Measurements from ENCODE around the gene EIF5A2. TPM values are rescaled to one million over a fixed set of nuclear protein-coding genes. Genes with fewer than 3 reads are reported as not detected.

The EIF5A2 gene
- total RNA-seq (10 to 100 TPM; 17.1 to 17.7 TPM), polyA plus RNA-seq (10 to 100 TPM in 1 of 2 donors, 1 to 10 TPM in 1; 3.9 to 22.4 TPM)
- long read RNA-seq, donor 1, full-length matches to known transcripts: 16 of 20 reads
- long read RNA-seq, donor 1, partial matches to known transcripts: 0 of 20 reads
- long read RNA-seq, donor 1, other reads (novel, unspliced or antisense): 4 of 20 reads
- long read RNA-seq, donor 2, full-length matches to known transcripts: 6 of 8 reads
- long read RNA-seq, donor 2, partial matches to known transcripts: 2 of 8 reads
- long read RNA-seq, donor 2, other reads (novel, unspliced or antisense): 0 of 8 reads

- ATAC-seq (ENCODE audit: low FRiP score) (peak; percentile 97), DNase-seq (peak; percentile 98 to 99)
- Histone ChIP-seq H3K4me1 (ENCODE audit: control insufficient read depth in 1 of 2, insufficient read depth in 2 of 2, low read length in 2 of 2) (no peaks in the 10 kb centered on the region), H3K4me3 (ENCODE audit: low read length in 2 of 2) (peak within 1 kb of the TSS; percentile 23 to 97), H3K9me3 (ENCODE audit: control insufficient read depth, low read length) (peaks cover 1% of the 10 kb centered on the region), H3K27ac (ENCODE audit: low read depth in 1 of 2, low read length in 2 of 2) (peak within 1 kb of the TSS in 1 of 2 donors; percentile 21), H3K36me3 (ENCODE audit: control insufficient read depth in 1 of 2, insufficient read depth in 2 of 2, low read length in 1 of 2) (no peaks in the 10 kb centered on the region), H3K27me3 (ENCODE audit: control insufficient read depth in 1 of 2, insufficient read depth in 2 of 2, low read length in 1 of 2) (no peaks in the 10 kb centered on the region)
- WGBS, 2 donors: 9 to 11% methylated on average over 64 to 73 of the region's 73 CpGs
- intact Hi-C loops (cut with DNase I): loop anchor here in 1 of 2 donors (5.0 kb wide), 1 partner anchor 36 kb away; the partner anchor contains the start of gene RPL22L1
Observed at GRCh38 chr3:170908235-170909116, at the start of gene EIF5A2. Gene EIF5A2, minus strand, starts transcription at chr3:170908637. Its CDS starts 831 bp downstream, at chr3:170907806.

- no peaks in the 10 kb centered on the region for H3K9me3 ChIP-seq (ENCODE audit: control insufficient read depth, low read length)
- H3K27me3 ChIP-seq (ENCODE audit: control insufficient read depth in 1 of 2, insufficient read depth in 2 of 2, low read length in 1 of 2): no peaks in the 10 kb centered on the region
- ATAC-seq (ENCODE audit: low FRiP score) (no peak), DNase-seq (no peak)
- no peak overlapping the region for H3K4me3 ChIP-seq (ENCODE audit: low read length in 2 of 2)
- no peak overlapping the region for H3K27ac ChIP-seq (ENCODE audit: low read depth in 1 of 2, low read length in 2 of 2)
- no peaks in the 10 kb centered on the region for H3K4me1 ChIP-seq (ENCODE audit: control insufficient read depth in 1 of 2, insufficient read depth in 2 of 2, low read length in 2 of 2)
- intact Hi-C loops (cut with DNase I): no loop called here
- no peaks in the 10 kb centered on the region for H3K36me3 ChIP-seq (ENCODE audit: control insufficient read depth in 1 of 2, insufficient read depth in 2 of 2, low read length in 1 of 2)
Observed at GRCh38 chr3:170956647-170957046, 48.2 kb upstream of the EIF5A2 start.

- no peak overlapping the region for H3K27ac ChIP-seq (ENCODE audit: low read depth in 1 of 2, low read length in 2 of 2)
- intact Hi-C loops (cut with DNase I): no loop called here
- no peaks in the 10 kb centered on the region for H3K4me1 ChIP-seq (ENCODE audit: control insufficient read depth in 1 of 2, insufficient read depth in 2 of 2, low read length in 2 of 2)
- H3K27me3 ChIP-seq (ENCODE audit: control insufficient read depth in 1 of 2, insufficient read depth in 2 of 2, low read length in 1 of 2): no peaks in the 10 kb centered on the region
- no peak for DNase-seq
- no peak overlapping the region for H3K4me3 ChIP-seq (ENCODE audit: low read length in 2 of 2)
- ATAC-seq (ENCODE audit: low FRiP score): no peak
- H3K36me3 ChIP-seq (ENCODE audit: control insufficient read depth in 1 of 2, insufficient read depth in 2 of 2, low read length in 1 of 2): no peaks in the 10 kb centered on the region
- WGBS, 2 donors: 69 to 71% methylated on average over 12 of the region's 12 CpGs
- H3K9me3 ChIP-seq (ENCODE audit: control insufficient read depth, low read length): no peaks in the 10 kb centered on the region
Observed at GRCh38 chr3:170953736-170954135, 45.3 kb upstream of the EIF5A2 start.

GRCh38 chr3:170953229-170953628 is 44.8 kb upstream of the EIF5A2 start:
- no peak overlapping the region for H3K27ac ChIP-seq (ENCODE audit: low read depth in 1 of 2, low read length in 2 of 2)
- ATAC-seq (ENCODE audit: low FRiP score) (no peak), DNase-seq (no peak)
- no peaks in the 10 kb centered on the region for H3K27me3 ChIP-seq (ENCODE audit: control insufficient read depth in 1 of 2, insufficient read depth in 2 of 2, low read length in 1 of 2)
- H3K9me3 ChIP-seq (ENCODE audit: control insufficient read depth, low read length): no peaks in the 10 kb centered on the region
- no peaks in the 10 kb centered on the region for H3K4me1 ChIP-seq (ENCODE audit: control insufficient read depth in 1 of 2, insufficient read depth in 2 of 2, low read length in 2 of 2)
- WGBS, 2 donors: 77 to 78% methylated on average over 13 of the region's 13 CpGs
- no peaks in the 10 kb centered on the region for H3K36me3 ChIP-seq (ENCODE audit: control insufficient read depth in 1 of 2, insufficient read depth in 2 of 2, low read length in 1 of 2)
- H3K4me3 ChIP-seq (ENCODE audit: low read length in 2 of 2): no peak overlapping the region
- intact Hi-C loops (cut with DNase I): no loop called here

GRCh38 chr3:170949211-170949610 is 40.8 kb upstream of the EIF5A2 start:
- Histone ChIP-seq H3K36me3 (ENCODE audit: control insufficient read depth in 1 of 2, insufficient read depth in 2 of 2, low read length in 1 of 2) (no peaks in the 10 kb centered on the region), H3K27ac (ENCODE audit: low read depth in 1 of 2, low read length in 2 of 2) (no peak overlapping the region), H3K4me3 (ENCODE audit: low read length in 2 of 2) (no peak overlapping the region), H3K27me3 (ENCODE audit: control insufficient read depth in 1 of 2, insufficient read depth in 2 of 2, low read length in 1 of 2) (no peaks in the 10 kb centered on the region), H3K4me1 (ENCODE audit: control insufficient read depth in 1 of 2, insufficient read depth in 2 of 2, low read length in 2 of 2) (no peaks in the 10 kb centered on the region), H3K9me3 (ENCODE audit: control insufficient read depth, low read length) (no peaks in the 10 kb centered on the region)
- intact Hi-C loops (cut with DNase I): no loop called here
- 80 to 87% methylated on average over 2 of the region's 2 CpGs for WGBS, 2 donors
- ATAC-seq (ENCODE audit: low FRiP score): no peak
- DNase-seq: no peak

- Histone ChIP-seq H3K4me1 (ENCODE audit: control insufficient read depth in 1 of 2, insufficient read depth in 2 of 2, low read length in 2 of 2) (no peaks in the 10 kb centered on the region), H3K27me3 (ENCODE audit: control insufficient read depth in 1 of 2, insufficient read depth in 2 of 2, low read length in 1 of 2) (no peaks in the 10 kb centered on the region), H3K4me3 (ENCODE audit: low read length in 2 of 2) (no peak overlapping the region), H3K9me3 (ENCODE audit: control insufficient read depth, low read length) (no peaks in the 10 kb centered on the region), H3K27ac (ENCODE audit: low read depth in 1 of 2, low read length in 2 of 2) (no peak overlapping the region), H3K36me3 (ENCODE audit: control insufficient read depth in 1 of 2, insufficient read depth in 2 of 2, low read length in 1 of 2) (no peaks in the 10 kb centered on the region)
- intact Hi-C loops (cut with DNase I): no loop called here
- whole genome bisulfite sequencing, 2 donors: 94 to 95% methylated on average over 25 of the region's 25 CpGs
- ATAC-seq (ENCODE audit: low FRiP score): no peak
- no peak for DNase-seq
Observed at GRCh38 chr3:170947018-170947769, 38.8 kb upstream of the EIF5A2 start.

- intact Hi-C loops (cut with DNase I): no loop called here
- ATAC-seq (ENCODE audit: low FRiP score) (no peak), DNase-seq (no peak)
- H3K4me1 ChIP-seq (ENCODE audit: control insufficient read depth in 1 of 2, insufficient read depth in 2 of 2, low read length in 2 of 2): no peaks in the 10 kb centered on the region
- H3K4me3 ChIP-seq (ENCODE audit: low read length in 2 of 2): no peak overlapping the region
- peaks cover 2% of the 10 kb centered on the region for H3K9me3 ChIP-seq (ENCODE audit: control insufficient read depth, low read length)
- H3K27ac ChIP-seq (ENCODE audit: low read depth in 1 of 2, low read length in 2 of 2): no peak overlapping the region
- no peaks in the 10 kb centered on the region for H3K36me3 ChIP-seq (ENCODE audit: control insufficient read depth in 1 of 2, insufficient read depth in 2 of 2, low read length in 1 of 2)
- H3K27me3 ChIP-seq (ENCODE audit: control insufficient read depth in 1 of 2, insufficient read depth in 2 of 2, low read length in 1 of 2): no peaks in the 10 kb centered on the region
Observed at GRCh38 chr3:170942011-170942410, 33.6 kb upstream of the EIF5A2 start.

GRCh38 chr3:170941551-170941950 is 33.1 kb upstream of the EIF5A2 start:
- Histone ChIP-seq H3K4me3 (ENCODE audit: low read length in 2 of 2) (no peak overlapping the region), H3K4me1 (ENCODE audit: control insufficient read depth in 1 of 2, insufficient read depth in 2 of 2, low read length in 2 of 2) (no peaks in the 10 kb centered on the region), H3K27ac (ENCODE audit: low read depth in 1 of 2, low read length in 2 of 2) (no peak overlapping the region), H3K9me3 (ENCODE audit: control insufficient read depth, low read length) (peaks cover 2% of the 10 kb centered on the region), H3K36me3 (ENCODE audit: control insufficient read depth in 1 of 2, insufficient read depth in 2 of 2, low read length in 1 of 2) (no peaks in the 10 kb centered on the region), H3K27me3 (ENCODE audit: control insufficient read depth in 1 of 2, insufficient read depth in 2 of 2, low read length in 1 of 2) (no peaks in the 10 kb centered on the region)
- intact Hi-C loops (cut with DNase I): no loop called here
- ATAC-seq (ENCODE audit: low FRiP score): no peak
- no peak for DNase-seq
- 66 to 80% methylated on average over 1 of the region's 1 CpG for WGBS, 2 donors

All from aorta (tissue), 5 donors.